ENCODE results near the gene FBXL7.

DNA sequence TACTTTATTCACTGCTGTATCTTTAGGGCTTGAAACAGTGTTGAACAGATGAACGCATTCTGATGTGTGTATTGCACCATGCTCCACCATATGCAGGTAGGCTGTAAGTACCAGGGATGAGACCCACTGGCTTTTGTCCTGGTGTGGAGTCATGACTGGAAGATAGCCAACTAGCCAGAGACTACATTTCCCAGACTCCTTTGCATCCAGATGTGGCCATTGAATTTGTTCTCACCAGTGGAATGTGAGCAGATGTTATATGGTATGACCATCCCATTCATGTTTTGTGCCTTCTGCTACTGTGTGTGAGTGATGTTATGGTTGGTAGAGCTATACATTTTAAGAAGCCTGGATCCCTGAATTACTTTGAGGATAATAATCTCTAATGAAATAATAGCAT lies 7.4 kb upstream of the FBXL7 start:
- TF ChIP-seq RXRA (IDR thresholded peaks at IDR 0.05; ENCODE audit: insufficient read depth, low read depth, low read length) (no peak), YY1 (IDR thresholded peaks at IDR 0.05; ENCODE audit: low read depth, low read length) (0 out of 2 replicates have a peak, but pooled peaks have one; percentile 49), CBX8 (IDR thresholded peaks at IDR 0.05; ENCODE audit: borderline replicate concordance, low read depth, low read length) (no peak)

All from H1 (cell line).